Esophagus muscularis mucosa (tissue), 4 donors: ENCODE measurements around the gene MAGI1. TPM values are rescaled to one million over a fixed set of nuclear protein-coding genes. Genes with fewer than 3 reads are reported as not detected.

Experiments used
- DNase-seq: peaks from one replicate; pipeline ENCODE4 v3.0.0-alpha.2; 2017; ENCODE audit errors: extremely low spot score
- H3K27ac ChIP-seq, 4 donors: fragments of 200-600 bp; sonication (generic); replicated peaks in 1 of 4; 1 replicate in 3 of 4; 2 replicates in 1 of 4; pipeline ENCODE4 v1.5.1; 2016 to 2019; ENCODE audit warnings: mild to moderate bottlenecking in 1 of 4
- H3K27me3 ChIP-seq, 4 donors: fragments of 200-600 bp; sonication (generic); one replicate each; pipeline versions ENCODE4 v1.5.1 to v1.6.0; 2016 to 2019
- H3K36me3 ChIP-seq, 4 donors: fragments of 200-600 bp; sonication (generic); one replicate each; pipeline ENCODE4 v1.5.1; 2016 to 2019
- H3K4me1 ChIP-seq, 4 donors: fragments of 200-600 bp; sonication (generic); one replicate each; pipeline ENCODE4 v1.5.1; 2016 to 2019
- H3K4me3 ChIP-seq, 4 donors: fragments of 200-600 bp; sonication (generic); 1 replicate in 2 of 4; 2 replicates in 2 of 4; pipeline ENCODE4 v1.5.1; 2016 to 2019; ENCODE audit warnings: mild to moderate bottlenecking in 4 of 4, moderate library complexity in 1 of 4
- H3K9me3 ChIP-seq, 4 donors: fragments of 200-600 bp; sonication (generic); 1 replicate in 3 of 4; 2 replicates in 1 of 4; pipeline ENCODE4 v1.5.1; 2016 to 2019
- CTCF ChIP-seq, 3 experiments: fragments of 200-600 bp in 2 of 3; fragments of 450-650 bp in 1 of 3; sonication (generic) in 2 of 3; IDR thresholded peaks; one replicate each; pipeline ENCODE4 v1.5.1; 2017 to 2019; ENCODE audit warnings: antibody characterized with exemption in 3 of 3, mild to moderate bottlenecking in 2 of 3, moderate library complexity in 1 of 3
- EP300 ChIP-seq: sonication (generic); formaldehyde crosslinking; IDR thresholded peaks from one replicate; pipeline ENCODE4 v1.6.1; 2017; ENCODE audit warnings: antibody characterized with exemption
- POLR2A ChIP-seq: fragments of 450-650 bp; IDR thresholded peaks from one replicate; pipeline ENCODE4 v1.6.1; 2017; ENCODE audit warnings: antibody characterized with exemption, moderate library complexity, mild to moderate bottlenecking, low read depth
- POLR2AphosphoS5 ChIP-seq, 2 donors: sonication (generic); formaldehyde crosslinking; IDR thresholded peaks; one replicate each; pipeline ENCODE4 v1.6.1; 2017; ENCODE audit warnings: antibody characterized with exemption in 2 of 2
- WGBS: methylation state at CpG from one replicate; pipeline ENCODE4 v1.1.5; 2018; 5-methylcytosine and 5-hydroxymethylcytosine counted together
- intact Hi-C: fragments of 100-400 bp; cut with DNase I; formaldehyde crosslinking; loops from one replicate; pipeline ENCODE4 v1.15.1; 2023
- total RNA-seq, 4 donors: library from RNA; depleted of rRNA; stranded (reverse); fragments of >200 nt; gene quantifications; one replicate each; pipeline versions ENCODE4 v1.1.0 to v1.2.1, GENCODE V29; 2016

Gene MAGI1
- total RNA-seq, 4 donors from 2014 or later = 17.1 to 35.1 (median 25.2) TPM

- no peak overlapping the region for H3K4me3 ChIP-seq
- DNase-seq = no peak
- TF ChIP-seq POLR2A (no peak), CTCF (IDR thresholded peaks at IDR 0.05) (no peak), POLR2AphosphoS5 (IDR thresholded peaks at IDR 0.05) (no peak), EP300 (no peak)
- WGBS = 89% methylated on average over 1 of the region's 1 CpG
- peaks cover 10 to 25% (median 14%) of the 10 kb centered on the region in 4 donors for H3K4me1 ChIP-seq
- no peaks in the 10 kb centered on the region for H3K36me3 ChIP-seq
- no peak overlapping the region for H3K27ac ChIP-seq
- H3K27me3 ChIP-seq = no peaks in the 10 kb centered on the region
- intact Hi-C loops = no loop called here
- H3K9me3 ChIP-seq = no peaks in the 10 kb centered on the region
Measured at GRCh38 chr3:65983100-65983499, 55.6 kb downstream of the MAGI1 start.

- TF ChIP-seq POLR2A (no peak), CTCF (IDR thresholded peaks at IDR 0.05) (no peak), EP300 (no peak)
- peaks cover 0 to 15% (median 9%) of the 10 kb centered on the region in 4 donors for H3K4me1 ChIP-seq
- no peaks in the 10 kb centered on the region for H3K9me3 ChIP-seq
- WGBS = 91% methylated on average over 4 of the region's 4 CpGs
- H3K27me3 ChIP-seq = no peaks in the 10 kb centered on the region
- H3K36me3 ChIP-seq = no peaks in the 10 kb centered on the region
- DNase-seq = no peak
- no peak overlapping the region for H3K4me3 ChIP-seq
- intact Hi-C loops = no loop called here
- peak overlapping the region in 1 of 4 donors; percentile 11 for H3K27ac ChIP-seq
Measured at GRCh38 chr3:65979731-65980130, 59.0 kb downstream of the MAGI1 start.

DNA sequence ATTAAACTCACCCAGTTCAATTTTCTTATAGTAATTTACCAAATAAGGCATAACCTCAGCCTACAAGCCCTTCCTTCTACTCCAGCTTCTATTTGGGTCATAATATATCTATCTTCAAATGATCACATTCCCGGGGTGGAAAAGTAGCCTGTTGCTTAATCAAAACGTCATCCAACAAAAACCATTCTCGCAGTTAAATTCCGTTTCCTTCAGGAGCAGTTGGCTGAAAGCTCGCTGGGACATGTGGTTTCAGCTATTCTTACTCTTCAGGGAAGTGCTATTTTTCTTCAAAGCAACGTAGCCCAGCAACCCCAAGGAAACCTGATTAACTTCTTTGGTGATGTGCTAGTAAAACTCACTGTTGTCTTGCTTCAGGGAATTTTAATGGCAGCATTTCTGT, 59.6 kb downstream of the MAGI1 start:
- H3K36me3 ChIP-seq = no peaks in the 10 kb centered on the region
- no peak overlapping the region for H3K4me3 ChIP-seq
- peaks cover 0 to 15% (median 9%) of the 10 kb centered on the region in 4 donors for H3K4me1 ChIP-seq
- no peak for DNase-seq
- WGBS = 35% methylated on average over 6 of the region's 6 CpGs
- TF ChIP-seq CTCF (IDR thresholded peaks at IDR 0.05) (no peak), POLR2AphosphoS5 (IDR thresholded peaks at IDR 0.05) (peak in 1 of 2 donors; percentile 38)
- intact Hi-C loops = no loop called here
- H3K27ac ChIP-seq = peak overlapping the region in 1 of 4 donors; percentile 11
- no peaks in the 10 kb centered on the region for H3K9me3 ChIP-seq
- H3K27me3 ChIP-seq = no peaks in the 10 kb centered on the region

DNA sequence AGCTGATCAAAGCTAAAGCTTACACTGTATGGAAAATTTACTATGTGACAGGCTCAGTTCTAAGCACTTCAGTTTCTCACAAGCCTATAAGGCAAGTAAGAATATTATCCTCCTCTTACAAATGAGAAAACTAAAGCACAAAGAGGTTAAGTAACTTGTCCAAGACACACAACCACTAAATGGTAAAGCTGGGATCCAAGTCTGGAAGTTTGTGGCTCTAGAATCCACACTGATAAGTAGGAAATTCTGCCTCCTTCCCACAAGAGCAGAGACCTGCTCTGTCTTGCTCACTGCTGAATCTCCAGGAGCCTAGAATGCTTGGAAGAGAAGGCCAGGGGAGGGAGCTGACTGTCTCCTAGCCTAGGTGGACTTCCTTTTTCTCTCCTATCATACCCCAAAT, 60.6 kb downstream of the MAGI1 start:
- Histone ChIP-seq H3K9me3 (no peaks in the 10 kb centered on the region), H3K36me3 (no peaks in the 10 kb centered on the region), H3K4me1 (peaks cover 0 to 15% (median 9%) of the 10 kb centered on the region in 4 donors), H3K27ac (no peak overlapping the region), H3K27me3 (no peaks in the 10 kb centered on the region), H3K4me3 (no peak overlapping the region)
- intact Hi-C loops = no loop called here
- TF ChIP-seq EP300 = no peak
- TF ChIP-seq CTCF (IDR thresholded peaks at IDR 0.05) = no peak
- no peak for TF ChIP-seq POLR2AphosphoS5 (IDR thresholded peaks at IDR 0.05)
- no peak for TF ChIP-seq POLR2A
- no peak for DNase-seq

GRCh38 chr3:65975032-65975431, 63.7 kb downstream of the MAGI1 start:
- H3K27me3 ChIP-seq = no peaks in the 10 kb centered on the region
- intact Hi-C loops = no loop called here
- no peak overlapping the region for H3K4me3 ChIP-seq
- no peaks in the 10 kb centered on the region for H3K9me3 ChIP-seq
- H3K36me3 ChIP-seq = no peaks in the 10 kb centered on the region
- peaks cover 6 to 17% (median 14%) of the 10 kb centered on the region in 4 donors for H3K4me1 ChIP-seq
- WGBS = 79% methylated on average over 3 of the region's 3 CpGs
- no peak overlapping the region for H3K27ac ChIP-seq
- TF ChIP-seq CTCF (IDR thresholded peaks at IDR 0.05) (no peak), POLR2AphosphoS5 (IDR thresholded peaks at IDR 0.05) (no peak), POLR2A (no peak), EP300 (no peak)
- DNase-seq = no peak
